Aorta (tissue), 5 donors: ENCODE results near the gene THBS3. TPM values are rescaled to one million over a fixed set of nuclear protein-coding genes. Genes with fewer than 3 reads are reported as not detected.
"Not testable (repeated sequence)": the region's sequence is repeated elsewhere in the genome, so short reads cannot be mapped to it uniquely, and the experiment has no call there.

Experiments used
- ATAC-seq: fragments of 200-7000 bp; cut with Tn5 transposase; one replicate; pipeline ENCODE4 v1.9.1; 2022; ENCODE audit warnings: moderate library complexity; ENCODE audit not compliant: low FRiP score
- DNase-seq, 2 donors: peaks; one replicate each; pipeline ENCODE4 v3.0.0-alpha.2; 2020
- H3K27ac ChIP-seq, 2 donors: one replicate each; pipeline ENCODE4 v1.5.1; 2013; ENCODE audit warnings: low read length in 2 of 2, mild to moderate bottlenecking in 2 of 2, moderate library complexity in 2 of 2, control low read depth in 1 of 2, inconsistent platforms in 1 of 2, low read depth in 1 of 2
- H3K27me3 ChIP-seq, 2 donors: one replicate each; pipeline ENCODE4 v1.6.1; 2013; ENCODE audit warnings: control low read depth in 1 of 2, low read length in 1 of 2, mild to moderate bottlenecking in 1 of 2, moderate library complexity in 1 of 2; ENCODE audit not compliant: insufficient read depth in 2 of 2, control insufficient read depth in 1 of 2
- H3K36me3 ChIP-seq, 2 donors: one replicate each; pipeline ENCODE4 v1.6.1; 2013; ENCODE audit warnings: control low read depth in 1 of 2, low read length in 1 of 2, mild to moderate bottlenecking in 1 of 2; ENCODE audit not compliant: insufficient read depth in 2 of 2, control insufficient read depth in 1 of 2
- H3K4me1 ChIP-seq, 2 donors: one replicate each; pipeline ENCODE4 v1.6.1; 2013; ENCODE audit warnings: low read length in 2 of 2, control low read depth in 1 of 2, mild to moderate bottlenecking in 1 of 2, moderate library complexity in 1 of 2; ENCODE audit not compliant: insufficient read depth in 2 of 2, control insufficient read depth in 1 of 2
- H3K4me3 ChIP-seq, 2 donors: one replicate each; pipeline ENCODE4 v1.5.1; 2013; ENCODE audit warnings: low read length in 2 of 2, control low read depth in 1 of 2, mild to moderate bottlenecking in 1 of 2
- H3K9me3 ChIP-seq: one replicate; pipeline ENCODE4 v1.6.1; 2013; ENCODE audit warnings: mild to moderate bottlenecking, low read length; ENCODE audit not compliant: control insufficient read depth
- WGBS, 2 donors: extraction: QIAGEN DNeasy Blood & Tissue Kit; methylation state at CpG; one replicate each; pipeline ENCODE4 v1.1.7; 2013; 5-methylcytosine and 5-hydroxymethylcytosine counted together
- intact Hi-C, 2 donors: fragments of 100-400 bp; cut with DNase I; formaldehyde crosslinking; loops; one replicate each; pipeline versions ENCODE4 v1.14.2 to v1.15.0; 2022
- polyA plus RNA-seq, 2 donors: library from polyadenylated mRNA; stranded (reverse); fragments of 200-250 nt; gene quantifications; one replicate each; pipeline ENCODE4 v1.2.3, GENCODE V29; 2013
- total RNA-seq, 2 donors: library from RNA; stranded (reverse); fragmentation: NEBNext Ultra II Directional; extraction: Animal tissue kit (Norgen Biotek cat#: 25700); gene quantifications; one replicate each; pipeline ENCODE4 v1.2.1, GENCODE V29; 2021
- donor health status: healthy with polysubstance abuse.
- donor health status: Bipolar disorder and iron deficiency.
- donor health status: DM: no; HTN: no; CAD: no.
- donor health status: DM: no; HTN: no; CAD: no.
- donor health status: DM: yes; HTN: yes; CAD: no.

Gene THBS3
- total and polyA plus RNA-seq, 4 donors, result 21.7 to 195 (median 78.4) TPM

DNA sequence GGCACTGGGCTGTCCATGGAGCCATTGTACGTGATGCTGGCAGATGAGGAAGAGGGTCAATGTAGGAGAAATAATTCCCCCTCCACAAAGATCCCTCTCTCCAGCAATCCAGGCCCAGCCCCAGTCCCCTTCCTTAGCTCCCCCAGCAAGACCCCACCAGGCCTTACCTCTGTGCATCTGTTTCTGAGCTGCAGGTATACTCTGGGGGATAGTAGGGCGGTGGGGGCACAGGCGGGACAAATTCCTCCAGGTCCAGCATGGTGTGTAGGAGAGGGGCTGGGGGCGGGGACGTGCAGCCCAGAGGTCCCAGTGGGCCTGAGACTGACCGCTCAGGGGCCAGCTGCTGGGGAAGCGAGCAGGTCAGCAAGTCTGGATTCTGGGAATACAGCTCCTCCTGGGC is 43.9 kb upstream of the THBS3 start:
- intact Hi-C loops, result loop anchor here (2.0 to 10.0 kb wide), 4 partner anchors 71 to 393 kb away; partner anchors contain the start of gene RUSC1 (in 1 of the 2)
- H3K27me3 ChIP-seq, result no peaks in the 10 kb centered on the region
- no peak overlapping the region for H3K4me3 ChIP-seq
- no peaks in the 10 kb centered on the region for H3K9me3 ChIP-seq
- DNase-seq (no peak), ATAC-seq (no peak)
- H3K27ac ChIP-seq, result no peak overlapping the region
- H3K4me1 ChIP-seq, result no peaks in the 10 kb centered on the region
- WGBS, 2 donors, result 76 to 82% methylated on average over 7 of the region's 7 CpGs
- H3K36me3 ChIP-seq, result no peaks in the 10 kb centered on the region

DNA sequence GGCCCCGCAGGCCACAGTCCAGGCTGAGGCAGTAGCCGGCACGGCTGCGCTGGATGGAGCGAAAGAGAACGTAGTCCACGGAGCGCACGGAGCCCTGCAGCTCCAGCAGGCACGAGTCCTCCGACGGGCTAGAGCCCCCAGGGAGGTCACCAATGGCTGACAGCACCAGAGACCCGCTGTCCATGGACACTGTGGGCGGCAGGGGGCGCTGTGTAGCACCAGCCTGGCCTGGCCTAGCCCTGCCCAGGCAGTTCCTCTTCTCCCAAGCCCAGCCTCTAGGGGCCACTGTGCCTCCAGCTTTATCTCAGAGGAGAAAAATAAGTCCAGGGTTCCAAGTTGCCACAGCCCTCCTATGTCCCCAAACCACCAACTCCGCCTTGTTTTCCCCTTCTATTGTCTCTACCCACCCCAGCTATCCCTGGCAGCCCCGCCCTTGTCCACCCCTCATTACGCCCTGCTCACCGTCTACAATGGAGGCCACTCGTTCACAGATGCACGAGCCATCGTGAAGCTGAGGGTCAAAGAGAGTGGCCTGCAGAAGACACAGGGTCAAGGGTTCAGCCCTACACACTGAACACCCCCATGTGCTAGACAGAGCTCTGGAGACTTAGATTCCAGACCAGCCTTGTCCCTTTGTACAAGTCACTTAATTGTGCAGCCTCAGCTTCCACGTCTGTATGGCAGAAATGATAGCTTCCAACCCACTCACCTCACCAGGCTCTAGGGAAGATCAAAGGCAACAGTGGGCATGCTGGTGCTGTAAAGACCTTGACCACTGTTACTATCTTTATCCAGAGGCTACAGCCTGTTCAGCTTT is 43.1 kb upstream of the THBS3 start:
- WGBS, 2 donors, result 14 to 15% methylated on average over 18 to 23 of the region's 23 CpGs
- Histone ChIP-seq H3K36me3 (no peaks in the 10 kb centered on the region), H3K27me3 (no peaks in the 10 kb centered on the region), H3K9me3 (no peaks in the 10 kb centered on the region), H3K4me3 (no peak overlapping the region), H3K27ac (no peak overlapping the region), H3K4me1 (no peaks in the 10 kb centered on the region)
- DNase-seq, result peak; percentile 95 to 98
- intact Hi-C loops, result loop anchor here (2.0 to 10.0 kb wide), 4 partner anchors 71 to 394 kb away; partner anchors contain the start of gene RUSC1 (in 1 of the 2)
- peak; percentile 91 for ATAC-seq

DNA sequence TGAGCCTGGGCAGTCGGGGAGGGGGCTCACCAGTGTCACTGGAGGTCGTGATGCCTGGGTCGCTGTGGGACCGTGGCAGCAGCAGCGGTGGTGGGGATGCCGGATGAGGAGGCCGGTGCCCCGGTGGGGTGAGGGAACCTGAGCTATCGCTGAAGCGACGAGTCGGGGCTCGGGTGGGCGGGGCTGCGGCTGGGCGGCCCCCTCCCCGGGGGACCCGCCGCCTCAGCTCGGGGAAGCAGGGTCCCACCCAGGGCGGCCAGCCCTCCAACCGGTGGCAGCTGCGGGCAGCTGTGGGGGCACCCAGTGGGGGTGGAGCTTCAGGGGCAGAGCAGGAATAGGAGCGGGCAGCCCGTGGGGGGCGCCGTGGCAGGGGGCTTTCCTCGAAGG is 42.5 kb upstream of the THBS3 start:
- Histone ChIP-seq H3K4me1 (no peaks in the 10 kb centered on the region), H3K9me3 (no peaks in the 10 kb centered on the region), H3K27me3 (no peaks in the 10 kb centered on the region), H3K27ac (no peak overlapping the region), H3K4me3 (no peak overlapping the region), H3K36me3 (no peaks in the 10 kb centered on the region)
- DNase-seq (no peak), ATAC-seq (no peak)
- intact Hi-C loops, result loop anchor here (2.0 to 10.0 kb wide), 4 partner anchors 72 to 395 kb away; partner anchors contain the start of gene RUSC1 (in 1 of the 2)
- 32% methylated on average over 19 to 28 of the region's 28 CpGs for WGBS, 2 donors

DNA sequence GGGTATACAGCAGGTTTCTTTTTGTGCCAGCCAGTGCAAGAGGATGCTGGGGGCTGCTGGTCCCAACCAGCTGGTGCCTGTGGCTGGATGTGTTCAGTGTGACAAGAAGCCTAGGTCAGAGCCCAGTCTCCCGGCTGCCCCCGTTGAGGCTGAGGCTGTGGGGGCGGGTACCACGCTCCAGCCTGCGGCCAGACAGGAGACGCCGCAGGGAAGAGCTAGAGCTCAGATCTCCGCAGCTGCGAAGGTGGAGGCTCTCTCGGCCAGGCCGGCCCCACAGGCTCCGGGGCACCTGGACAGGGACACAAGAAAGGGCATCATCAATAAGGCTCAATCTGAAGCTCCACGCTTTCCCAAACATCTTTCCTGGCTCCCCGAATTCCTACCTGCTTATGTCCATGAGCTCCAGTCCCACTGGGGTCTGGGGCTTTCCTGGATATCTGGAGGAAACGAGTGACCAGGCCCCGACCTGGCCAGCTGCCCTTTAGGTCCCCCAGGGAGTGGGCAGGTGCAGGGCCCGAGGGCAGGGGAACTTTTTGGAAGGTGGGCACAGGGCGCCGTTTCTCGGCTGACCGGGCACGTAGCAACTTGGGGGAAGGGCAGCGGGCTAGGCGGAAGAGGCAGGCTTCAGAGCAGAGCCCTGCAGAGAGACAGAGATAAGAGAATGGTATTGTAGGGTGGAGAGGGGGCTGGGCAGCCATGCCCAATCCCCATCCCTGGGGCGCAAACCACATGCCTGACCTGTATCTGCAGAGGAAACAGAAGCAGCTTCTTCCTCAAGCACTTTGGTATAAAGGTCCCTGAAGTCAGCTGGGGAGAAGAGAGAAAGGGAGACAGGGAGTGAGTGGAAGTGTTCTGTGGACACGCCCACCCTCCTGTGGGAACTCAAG is 40.2 kb upstream of the THBS3 start:
- no peak for DNase-seq
- H3K36me3 ChIP-seq, result no peaks in the 10 kb centered on the region
- no peaks in the 10 kb centered on the region for H3K4me1 ChIP-seq
- H3K4me3 ChIP-seq, result no peak overlapping the region
- H3K27ac ChIP-seq, result no peak overlapping the region
- ATAC-seq, result no peak
- H3K9me3 ChIP-seq, result no peaks in the 10 kb centered on the region
- intact Hi-C loops, result no loop called here
- WGBS, 2 donors, result 91% methylated on average over 26 of the region's 26 CpGs
- no peaks in the 10 kb centered on the region for H3K27me3 ChIP-seq

DNA sequence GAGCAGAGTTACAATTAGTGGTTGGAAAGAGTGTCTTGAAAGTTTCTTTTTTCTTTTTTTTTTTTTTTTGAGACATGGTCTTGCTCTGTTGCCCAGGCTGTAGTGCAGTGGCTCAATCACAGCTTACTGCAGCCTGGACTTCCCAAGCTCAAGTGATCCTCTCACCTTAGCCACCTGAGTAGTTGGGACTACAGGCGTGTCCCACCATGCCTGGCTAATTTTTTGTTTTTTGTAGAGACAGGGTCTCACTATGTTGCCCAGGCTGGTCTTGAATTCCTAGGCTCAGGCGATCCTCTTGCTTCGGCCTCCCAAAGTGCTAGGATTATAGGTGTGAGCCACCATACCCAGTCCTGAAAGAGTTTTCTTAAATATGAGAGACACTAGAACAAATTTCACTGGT is 39.1 kb upstream of the THBS3 start:
- H3K4me1 ChIP-seq, DNase-seq, ATAC-seq, H3K27ac ChIP-seq, intact Hi-C loops, H3K9me3 ChIP-seq, H3K27me3 ChIP-seq, H3K36me3 ChIP-seq, H3K4me3 ChIP-seq: not testable (repeated sequence)
- 94 to 96% methylated on average over 3 of the region's 3 CpGs for WGBS, 2 donors

DNA sequence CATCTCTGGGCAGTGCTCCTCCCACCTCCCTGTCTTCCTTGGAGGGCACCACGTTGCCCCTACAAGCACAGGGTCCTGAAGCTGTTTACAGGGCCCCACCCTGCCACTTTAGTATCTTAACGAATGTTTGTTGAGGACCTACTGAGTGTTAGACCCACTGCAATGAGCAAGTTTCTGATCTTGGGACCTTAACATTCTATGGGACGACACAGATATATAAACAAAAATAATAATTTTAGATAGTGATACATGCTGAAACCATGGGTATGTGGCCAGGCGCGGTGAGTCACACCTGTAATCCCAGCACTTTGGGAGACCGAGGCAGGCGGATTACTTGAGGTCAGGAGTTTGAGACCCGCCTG is 37.4 kb upstream of the THBS3 start:
- intact Hi-C loops, result no loop called here
- H3K27ac ChIP-seq, result peak overlapping the region in 1 of 2 donors; percentile 93
- no peaks in the 10 kb centered on the region for H3K4me1 ChIP-seq

DNA sequence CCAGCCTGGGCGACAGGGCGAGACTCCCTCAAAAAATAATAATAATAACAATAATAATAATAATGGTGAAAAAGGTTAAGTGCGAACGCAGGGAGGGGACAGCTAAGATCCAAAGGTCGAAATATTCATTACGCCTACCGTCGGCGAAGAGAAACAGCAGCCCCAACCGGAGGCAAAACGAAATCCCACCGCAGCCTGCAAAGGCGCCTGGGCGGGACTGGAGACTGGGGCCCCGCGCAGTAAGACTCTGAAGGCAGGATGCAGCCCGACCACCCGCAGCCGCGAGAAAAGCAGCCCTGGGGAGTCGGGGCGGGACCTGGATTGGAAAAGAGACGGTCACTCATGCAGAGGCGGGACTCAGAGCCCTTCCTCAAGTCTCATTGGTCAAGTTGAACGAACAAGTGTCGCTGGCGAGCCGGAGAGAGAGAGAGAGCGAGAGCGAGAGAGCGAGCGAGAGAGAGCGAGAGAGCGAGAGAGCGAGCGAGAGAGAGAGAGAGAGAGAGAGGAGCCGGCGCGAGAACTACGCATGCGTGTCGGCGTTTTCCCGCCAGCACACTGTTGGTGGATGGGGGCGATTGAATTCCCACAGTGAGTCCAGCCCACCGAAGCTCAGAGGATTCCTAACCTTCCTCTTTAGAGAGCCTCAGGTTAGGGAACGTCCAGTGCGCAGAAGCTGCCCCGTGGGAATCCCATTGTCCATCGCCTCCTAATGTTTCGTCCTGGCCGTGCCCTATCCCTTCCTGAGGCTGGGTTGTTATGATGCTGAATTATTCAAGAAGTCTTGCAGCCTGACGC is 36.9 kb upstream of the THBS3 start:
- 0% methylated on average over 53 of the region's 53 CpGs for WGBS, 2 donors
- Histone ChIP-seq H3K4me3 (peak overlapping the region; percentile 12 to 35), H3K27ac (peak overlapping the region; percentile 24 to 93), H3K4me1 (no peaks in the 10 kb centered on the region), H3K9me3 (no peaks in the 10 kb centered on the region), H3K36me3 (no peaks in the 10 kb centered on the region), H3K27me3 (no peaks in the 10 kb centered on the region)
- intact Hi-C loops, result loop anchor here (5.0 kb wide), 1 partner anchor 37 kb away; the partner anchor contains the start of genes MTX1 (in 2 of the 2) and THBS3 (in 2 of the 2)
- ATAC-seq, result peak; percentile 95
- DNase-seq, result peak; percentile 97 to 99

More for the DNA sequence above, 37.4 kb upstream of the THBS3 start:
- Histone ChIP-seq H3K36me3 (no peaks in the 10 kb centered on the region), H3K4me3 (no peak overlapping the region), H3K9me3 (no peaks in the 10 kb centered on the region), H3K27me3 (no peaks in the 10 kb centered on the region)
- WGBS, 2 donors, result 57 to 58% methylated on average over 8 of the region's 8 CpGs
- DNase-seq, result no peak
- ATAC-seq, result no peak

DNA sequence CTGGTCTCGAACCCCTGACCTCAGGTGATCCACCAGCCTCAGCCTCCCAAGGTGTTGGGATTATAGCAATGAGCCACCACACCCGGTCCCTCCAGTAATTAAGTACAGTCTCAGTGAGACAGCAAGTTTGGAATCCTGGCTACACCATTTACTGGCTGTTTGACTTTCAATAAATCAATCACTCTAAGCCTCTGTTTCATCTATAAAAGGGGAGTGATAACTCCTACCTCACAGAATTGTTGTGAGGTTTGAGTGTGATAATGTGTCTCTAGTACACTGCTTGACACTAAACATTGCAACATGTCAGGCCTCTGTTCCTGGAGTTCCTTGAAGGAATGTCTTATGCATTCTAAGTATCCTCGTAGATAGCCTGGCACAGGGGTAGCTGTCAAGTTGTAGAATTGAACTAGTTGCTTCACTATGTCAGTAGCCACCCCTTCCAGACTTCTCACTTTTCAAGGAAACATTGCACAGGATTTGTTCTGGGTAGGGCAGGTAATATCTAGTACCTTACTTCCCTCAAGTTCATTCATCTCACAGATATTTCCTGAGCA is 35.2 kb upstream of the THBS3 start:
- no peak for DNase-seq
- H3K4me3 ChIP-seq, result no peak overlapping the region
- no peak overlapping the region for H3K27ac ChIP-seq
- intact Hi-C loops, result loop anchor here (5.0 kb wide), 1 partner anchor 36 kb away; the partner anchor contains the start of genes MTX1 (in 2 of the 2) and THBS3 (in 2 of the 2)
- H3K27me3 ChIP-seq, result no peaks in the 10 kb centered on the region
- ATAC-seq, result no peak
- H3K9me3 ChIP-seq, result no peaks in the 10 kb centered on the region
- H3K4me1 ChIP-seq, result no peaks in the 10 kb centered on the region
- WGBS, 2 donors, result 69 to 75% methylated on average over 3 of the region's 3 CpGs
- H3K36me3 ChIP-seq, result no peaks in the 10 kb centered on the region
